Suprapubic skin (tissue), 3 donors: ENCODE measurements around the gene ZNF428.

Experiments used
- CTCF ChIP-seq, 2 donors: fragments of 200-600 bp in 1 of 2; fragments of 450-650 bp in 1 of 2; sonication (generic) in 1 of 2; IDR thresholded peaks; one replicate each; pipeline ENCODE4 v1.5.1; 2016 to 2019; ENCODE audit warnings: antibody characterized with exemption in 2 of 2, mild to moderate bottlenecking in 1 of 2, moderate library complexity in 1 of 2
- POLR2A ChIP-seq, 2 donors: fragments of 450-650 bp; IDR thresholded peaks; one replicate each; pipeline ENCODE4 v1.6.1; 2017; ENCODE audit warnings: antibody characterized with exemption in 2 of 2, mild to moderate bottlenecking in 2 of 2, moderate library complexity in 2 of 2

- TF ChIP-seq POLR2A (IDR thresholded peaks at IDR 0.05) (peak in 1 of 2 donors; percentile 61), CTCF (IDR thresholded peaks at IDR 0.05) (no peak)
Observed at GRCh38 chr19:43595605-43595998, 23.8 kb downstream of the ZNF428 start.
